Activated T-cell treated with anti-CD3 and anti-CD28 coated beads for 24 hours (primary cell): ENCODE data around the gene KLK12.

ENCODE experiments used
- DNase-seq: peaks from one replicate; pipeline ENCODE4 v3.0.0-alpha.2; 2020; ENCODE audit warnings: low read depth

KLK12 gene, protein sequence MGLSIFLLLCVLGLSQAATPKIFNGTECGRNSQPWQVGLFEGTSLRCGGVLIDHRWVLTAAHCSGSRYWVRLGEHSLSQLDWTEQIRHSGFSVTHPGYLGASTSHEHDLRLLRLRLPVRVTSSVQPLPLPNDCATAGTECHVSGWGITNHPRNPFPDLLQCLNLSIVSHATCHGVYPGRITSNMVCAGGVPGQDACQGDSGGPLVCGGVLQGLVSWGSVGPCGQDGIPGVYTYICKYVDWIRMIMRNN

GRCh38 chr19:51034704-51035103 lies at the start of gene KLK12:
TSS of gene KLK12 (minus strand) at chr19:51035002. CDS start at chr19:51034621, 381 bp downstream.
- DNase-seq, result no peak

GRCh38 chr19:51084505-51084904 lies 49.7 kb upstream of the KLK12 start:
- no peak for DNase-seq

- no peak for DNase-seq
These were observed 49.0 kb upstream of the KLK12 start for GRCh38 chr19:51083783-51084182.

DNA sequence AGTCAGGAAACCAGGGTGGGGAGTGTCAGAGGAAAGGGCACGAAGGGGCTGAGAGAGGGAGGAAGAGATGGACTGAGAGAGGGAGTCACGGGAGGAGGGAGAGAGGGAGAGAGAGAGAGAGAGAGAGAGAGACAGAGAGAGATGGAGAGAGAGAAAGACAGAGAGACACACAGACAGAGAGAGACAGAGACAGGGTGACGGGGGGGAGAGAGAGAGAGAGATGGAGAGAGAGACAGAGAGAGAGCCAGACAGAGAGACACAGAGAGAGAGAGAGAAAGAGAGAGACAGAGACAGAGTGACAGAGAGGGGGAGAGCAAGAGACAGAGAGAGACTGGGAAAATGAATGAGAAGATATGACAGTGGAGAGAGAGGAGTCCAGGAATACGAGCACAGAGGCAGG lies 48.4 kb upstream of the KLK12 start:
- DNase-seq, result no peak

- no peak for DNase-seq
These were observed 47.8 kb upstream of the KLK12 start, which contains the start of gene KLK14 for GRCh38 chr19:51082611-51083010. TSS of gene KLK14 (minus strand) at chr19:51082887. CDS start at chr19:51082614, 273 bp downstream.

DNA sequence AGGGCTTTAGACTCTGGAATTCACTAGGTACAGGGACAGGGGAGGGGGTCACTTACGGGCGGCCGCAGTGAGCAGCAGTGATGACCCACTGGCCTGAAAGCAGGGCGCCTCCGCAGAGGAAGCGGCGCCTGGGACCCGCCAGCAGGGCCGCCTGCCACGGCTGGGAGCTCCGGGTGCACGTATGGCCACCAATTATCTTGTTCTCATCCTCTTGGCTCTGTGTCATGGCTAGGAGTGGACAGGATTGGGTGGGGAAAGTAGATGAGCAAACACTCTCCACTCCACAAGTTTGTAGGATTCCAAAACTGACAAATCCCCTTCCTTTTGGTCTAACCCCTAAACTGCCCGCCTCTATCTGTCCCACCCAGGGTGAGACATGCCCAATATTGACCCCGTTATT lies 46.7 kb upstream of the KLK12 start:
- no peak for DNase-seq

DNA sequence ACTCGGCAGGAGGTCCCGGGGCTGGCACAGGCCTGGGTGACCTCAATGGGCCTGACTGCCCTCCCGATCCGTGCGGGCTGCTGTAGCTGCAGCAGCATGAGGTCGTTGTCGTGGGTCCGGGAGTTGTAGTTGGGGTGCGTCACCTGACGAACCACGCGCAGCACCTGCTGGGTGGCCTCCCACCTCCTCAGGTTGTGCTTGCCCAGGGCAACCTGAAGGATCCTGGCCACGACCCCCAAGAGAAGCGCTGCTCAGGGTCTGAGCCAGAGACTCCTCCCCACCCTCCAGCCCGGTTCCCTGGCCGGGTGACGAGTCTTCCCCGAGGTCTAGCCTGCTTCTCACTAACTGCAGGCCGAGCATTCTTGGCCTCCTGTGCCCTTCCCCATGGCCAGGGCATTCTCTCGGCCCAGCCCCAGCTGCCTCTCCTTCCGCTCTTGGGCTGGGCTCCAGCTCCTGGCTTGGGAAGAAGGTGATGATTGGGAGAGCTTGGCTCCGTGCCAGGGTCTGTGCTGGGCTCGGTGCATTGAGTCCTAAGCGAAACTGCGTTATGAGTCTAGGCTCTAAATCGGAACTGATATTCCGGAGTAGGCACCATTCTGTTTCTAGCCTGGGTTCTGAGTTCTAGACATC lies 44.8 kb upstream of the KLK12 start:
- DNase-seq, result no peak

DNA sequence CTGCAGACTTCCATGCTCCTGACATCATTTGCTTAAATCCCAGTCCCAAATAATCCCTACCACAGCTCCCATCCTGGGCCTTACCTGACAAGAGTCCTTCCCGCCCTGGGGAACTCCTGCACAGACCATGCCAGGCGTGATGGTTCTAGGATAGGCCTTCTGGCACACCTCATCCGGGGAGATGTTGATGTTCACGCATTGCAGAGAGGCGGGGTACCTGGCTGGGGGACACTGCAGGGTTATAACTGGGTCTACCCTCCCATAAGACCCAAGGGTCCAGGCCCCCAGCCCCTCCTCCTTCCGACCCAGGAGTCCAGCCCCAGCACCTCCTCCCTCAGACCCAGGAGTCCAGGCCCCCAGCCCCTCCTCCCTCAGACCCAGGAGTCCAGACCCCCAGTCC lies 43.9 kb upstream of the KLK12 start:
- DNase-seq, result no peak

DNA sequence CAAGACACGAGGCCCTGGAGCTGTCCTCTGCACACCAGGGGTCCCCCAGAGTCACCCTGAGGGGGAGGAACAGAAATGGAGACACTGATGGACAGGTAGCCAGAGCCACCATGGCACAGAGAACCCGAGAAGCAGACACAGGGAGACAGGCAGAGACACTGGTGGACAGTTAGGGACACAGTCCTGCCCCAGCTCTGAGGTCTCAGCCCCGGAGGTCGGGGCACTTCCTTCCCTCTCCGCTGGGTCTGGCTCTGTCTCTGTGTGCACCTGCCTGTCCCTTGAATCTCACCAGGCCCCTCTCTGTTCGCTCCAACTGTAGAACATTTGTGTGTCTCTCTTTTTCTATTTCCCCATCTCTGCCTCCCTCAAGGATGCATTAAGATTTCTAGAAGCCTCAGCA lies 43.3 kb upstream of the KLK12 start:
- DNase-seq, result no peak

DNA sequence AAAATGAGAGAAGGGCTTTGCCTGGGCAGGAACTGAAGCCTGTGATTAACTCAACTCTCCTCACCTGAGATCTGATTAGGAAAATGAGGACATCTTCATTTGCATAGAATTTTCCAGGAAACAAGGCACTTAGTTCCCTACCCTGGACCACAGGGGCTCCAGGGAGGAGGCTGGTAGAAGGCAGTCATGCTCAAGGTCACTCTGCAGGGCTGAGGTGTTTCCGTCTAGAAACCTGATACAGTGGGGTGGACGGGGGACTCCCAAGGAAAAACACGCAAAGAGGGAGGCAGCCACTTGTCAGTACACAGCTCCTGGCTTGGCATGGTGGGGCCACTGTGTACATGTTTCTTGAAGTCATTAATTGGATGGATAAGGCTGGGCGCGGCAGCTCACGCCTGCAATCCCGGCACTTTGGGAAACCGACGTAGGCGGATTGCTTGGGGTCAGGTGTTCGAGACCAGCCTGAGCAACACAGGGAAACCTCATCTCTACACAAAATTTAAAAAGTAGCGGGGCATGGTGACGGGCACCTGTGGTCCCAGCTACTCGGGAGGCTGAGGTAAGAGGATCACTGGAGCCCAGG lies 41.9 kb upstream of the KLK12 start:
- no peak for DNase-seq

- no peak for DNase-seq
These were observed 41.2 kb upstream of the KLK12 start for GRCh38 chr19:51075998-51076397.

DNA sequence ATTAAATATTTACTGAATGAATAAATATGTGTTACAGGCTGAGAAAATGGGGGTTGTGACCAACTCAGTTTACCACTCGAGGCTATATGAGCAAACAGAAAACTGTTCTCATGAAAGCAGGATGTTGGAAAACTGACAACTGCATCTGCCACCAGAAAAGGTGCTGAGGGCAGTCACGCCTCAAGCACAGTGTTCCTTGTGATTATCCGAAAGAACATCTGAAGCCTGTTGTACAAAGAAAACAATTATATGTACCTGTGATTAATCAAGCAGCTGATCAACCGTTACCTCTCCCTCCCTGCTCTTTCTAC lies 36.2 kb upstream of the KLK12 start:
- DNase-seq, result no peak

GRCh38 chr19:51070334-51071094 lies 35.7 kb upstream of the KLK12 start:
- DNase-seq, result no peak

- DNase-seq, result no peak
These were observed 31.8 kb upstream of the KLK12 start for GRCh38 chr19:51066393-51067186.

- no peak for DNase-seq
These were observed 30.6 kb upstream of the KLK12 start for GRCh38 chr19:51065221-51065960.

GRCh38 chr19:51064534-51065220 lies 29.9 kb upstream of the KLK12 start, which contains the start of gene KLK13:
TSS of gene KLK13 (minus strand) at chr19:51065092. CDS start at chr19:51065067, 25 bp downstream.
- no peak for DNase-seq

DNA sequence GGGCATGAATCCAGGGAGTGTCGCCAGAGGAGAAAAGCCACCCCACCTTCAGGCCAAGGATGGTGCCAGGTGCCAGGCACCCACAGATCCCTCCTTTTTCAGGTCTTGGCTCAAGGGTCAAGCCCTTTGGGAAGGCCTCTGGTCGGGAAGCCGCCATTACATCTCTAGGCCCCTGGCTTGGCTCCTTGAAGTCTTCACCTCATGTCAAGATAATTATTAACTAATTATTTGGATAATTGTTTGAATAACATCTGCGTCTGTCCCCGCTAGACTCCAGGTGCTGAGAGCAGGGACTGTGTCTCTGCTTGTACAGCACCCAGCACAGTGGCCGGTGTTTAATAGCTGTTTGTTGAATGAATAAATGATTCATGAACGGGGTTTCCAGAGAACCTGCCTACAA lies 28.9 kb upstream of the KLK12 start:
- no peak for DNase-seq

DNA sequence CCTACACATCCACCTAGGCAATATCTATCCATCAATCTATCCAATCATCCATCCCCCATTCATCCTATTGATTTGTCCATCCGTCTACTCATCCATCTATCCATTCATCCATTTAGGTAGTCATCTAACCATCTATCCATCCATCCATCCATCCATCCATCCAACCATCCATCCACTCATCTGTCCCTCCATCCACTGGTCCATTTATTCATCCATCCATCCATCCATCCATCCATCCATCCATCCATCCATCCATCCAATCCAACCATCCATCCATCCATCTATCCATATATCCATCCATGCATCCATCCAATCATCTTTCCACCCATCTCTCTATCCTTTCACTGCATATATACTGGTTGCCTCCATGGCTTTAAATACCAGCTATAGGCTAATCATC lies 26.2 kb upstream of the KLK12 start:
- DNase-seq, result no peak

GRCh38 chr19:51060336-51060735 lies 25.5 kb upstream of the KLK12 start:
- DNase-seq, result no peak

GRCh38 chr19:51059715-51060114 lies 24.9 kb upstream of the KLK12 start:
- no peak for DNase-seq

GRCh38 chr19:51055866-51056265 lies 21.1 kb upstream of the KLK12 start:
- DNase-seq, result no peak
